ENCODE data around the gene SLC47A1.

Gene SLC47A1

DNA sequence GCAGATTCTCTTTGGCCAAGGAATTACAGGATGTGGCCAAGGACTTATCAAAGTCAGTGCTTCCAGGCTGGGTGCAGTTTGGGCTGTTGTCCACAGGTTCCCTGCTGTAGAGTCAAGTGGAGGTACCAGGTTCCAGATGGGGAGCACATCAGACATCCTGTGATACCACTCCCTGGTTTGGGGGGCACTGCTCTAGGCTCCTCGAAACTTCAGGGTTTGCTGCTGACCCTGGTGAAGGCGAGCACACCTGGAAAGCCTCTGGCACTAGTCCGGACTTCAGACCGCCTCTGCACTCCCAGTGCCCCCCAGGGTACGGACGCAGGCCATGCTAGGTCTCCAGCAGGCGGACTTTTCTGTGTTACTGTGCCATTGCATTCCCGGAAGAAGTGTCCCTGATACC is 10.7 kb downstream of the SLC47A1 start:
- H3K4me3 ChIP-seq (ENCODE audit: low read depth, low read length), result no peak overlapping the region
- in situ Hi-C loops (cut with HindIII; ENCODE audit: low sequenced_read_pairs), result no loop called here
- DNase-seq (ENCODE audit: low read depth), result no peak
- no peak for TF ChIP-seq CTCF (IDR thresholded peaks at IDR 0.05; ENCODE audit: low read depth, low read length, missing control alignments)

DNA sequence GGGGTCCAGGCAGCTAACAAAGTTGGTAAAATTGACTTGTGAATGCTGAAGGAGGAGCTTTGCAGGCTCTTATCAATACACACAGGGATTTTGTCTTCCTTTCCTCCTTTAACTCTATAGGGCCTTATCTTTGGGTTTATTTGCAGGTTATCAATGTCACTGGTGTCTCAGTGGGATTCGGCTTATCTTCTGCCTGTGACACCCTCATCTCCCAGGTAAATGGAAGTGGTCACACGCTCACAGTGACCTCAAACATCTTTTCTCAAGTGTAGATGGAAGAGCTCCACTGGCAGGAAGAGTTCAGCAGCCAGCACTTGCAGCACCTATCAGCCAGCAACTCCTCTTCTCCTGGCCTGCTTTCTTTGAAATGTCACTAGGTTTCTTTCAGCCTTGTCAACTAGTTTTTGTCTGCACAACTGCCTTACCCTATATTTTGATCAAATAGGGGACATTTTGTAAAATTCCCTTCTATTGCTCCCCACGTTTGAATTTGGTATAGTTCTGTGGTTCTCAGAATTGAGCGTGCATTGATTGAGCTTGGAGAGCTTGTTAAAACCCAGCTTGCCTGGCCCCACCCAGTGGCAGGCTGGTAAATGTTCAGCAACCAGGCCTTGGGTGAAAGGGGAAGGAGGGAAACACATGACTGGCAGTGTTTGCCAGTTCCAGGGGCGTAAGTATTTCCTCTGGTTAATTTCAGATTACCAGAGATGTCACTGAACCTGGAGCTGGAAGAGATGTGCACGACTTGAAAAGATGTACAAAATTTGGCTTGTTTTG is 12.8 kb downstream of the SLC47A1 start:
- no peak for DNase-seq (ENCODE audit: low read depth)
- peak; percentile 10 for TF ChIP-seq CTCF (IDR thresholded peaks at IDR 0.05; ENCODE audit: low read depth, low read length, missing control alignments)
- H3K4me3 ChIP-seq (ENCODE audit: low read depth, low read length), result no peak overlapping the region
- in situ Hi-C loops (cut with HindIII; ENCODE audit: low sequenced_read_pairs), result no loop called here

DNA sequence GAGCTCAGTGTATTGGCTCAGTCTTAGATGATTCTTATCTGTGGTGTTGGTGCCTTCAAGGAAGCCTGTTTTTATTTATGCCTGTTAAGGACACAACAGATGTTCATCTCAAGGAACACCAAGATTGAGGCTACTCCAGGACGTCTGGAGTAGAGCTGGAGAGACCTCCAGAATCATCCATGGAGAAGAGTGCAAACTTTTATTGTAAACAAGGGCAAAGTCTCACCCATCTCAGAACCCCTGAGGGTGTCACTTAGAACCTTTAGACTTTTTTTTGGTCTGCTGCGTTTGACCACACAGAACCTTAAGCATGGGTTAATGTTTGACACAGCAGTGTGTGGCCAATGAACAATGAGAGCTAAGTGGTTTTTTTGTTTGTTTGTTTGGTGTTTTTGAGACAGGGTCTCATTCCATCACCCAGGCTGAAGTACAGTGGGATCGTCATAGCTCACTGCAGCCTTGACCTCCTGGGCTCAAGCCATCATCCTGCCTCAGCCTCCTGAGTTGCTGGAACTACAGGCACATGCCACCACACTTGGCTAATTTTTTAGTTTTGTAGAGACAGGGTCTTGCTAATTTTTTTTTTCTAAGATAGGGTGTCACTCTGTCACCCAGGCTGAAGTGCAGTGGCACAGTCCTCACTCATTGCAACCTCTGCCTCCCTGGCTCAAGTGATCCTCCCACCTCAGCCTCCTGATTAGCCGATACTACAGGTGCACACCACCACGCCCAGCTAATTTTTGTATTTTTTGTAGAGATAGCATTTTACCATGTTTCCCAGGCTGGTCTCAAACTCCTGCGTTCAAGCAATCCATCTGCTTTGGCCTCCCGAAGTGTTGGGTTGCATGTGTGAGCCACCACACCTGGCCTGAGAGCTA is 16.3 kb downstream of the SLC47A1 start:
- DNase-seq (ENCODE audit: low read depth), result no peak
- H3K4me3 ChIP-seq (ENCODE audit: low read depth, low read length), result no peak overlapping the region
- in situ Hi-C loops (cut with HindIII; ENCODE audit: low sequenced_read_pairs), result no loop called here
- TF ChIP-seq CTCF (IDR thresholded peaks at IDR 0.05; ENCODE audit: low read depth, low read length, missing control alignments), result no peak

GRCh38 chr17:19551165-19551564 is 17.5 kb downstream of the SLC47A1 start:
- no peak overlapping the region for H3K4me3 ChIP-seq (ENCODE audit: low read depth, low read length)
- no peak for DNase-seq (ENCODE audit: low read depth)
- in situ Hi-C loops (cut with HindIII; ENCODE audit: low sequenced_read_pairs), result no loop called here
- no peak for TF ChIP-seq CTCF (IDR thresholded peaks at IDR 0.05; ENCODE audit: low read depth, low read length, missing control alignments)

DNA sequence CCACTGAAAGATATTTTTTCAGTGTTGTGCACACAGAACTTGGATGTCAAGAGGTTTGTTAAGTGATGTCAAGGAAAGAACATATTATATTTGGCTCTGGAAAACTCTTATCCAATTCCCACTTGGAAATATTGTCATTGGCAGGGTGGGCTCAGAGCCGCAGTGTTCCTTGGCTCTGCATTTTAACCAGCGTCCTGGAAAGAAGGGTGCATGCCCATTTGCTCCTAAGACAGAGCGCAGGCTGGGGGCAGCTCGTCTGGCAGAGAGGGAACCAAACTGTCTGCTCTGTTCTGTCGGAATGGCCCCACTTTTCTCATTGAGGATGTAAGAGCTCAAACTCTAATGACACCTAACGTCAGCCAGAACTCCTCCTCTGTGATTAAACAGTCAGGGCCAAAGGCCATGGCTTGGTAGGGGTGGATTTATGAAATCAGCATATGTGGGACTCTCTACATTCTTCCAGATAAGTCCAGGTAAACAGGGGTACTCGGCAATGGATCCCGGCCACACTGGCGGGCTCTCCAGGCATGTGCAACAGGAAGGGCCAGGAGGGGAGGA is 18.0 kb downstream of the SLC47A1 start:
- in situ Hi-C loops (cut with HindIII; ENCODE audit: low sequenced_read_pairs), result no loop called here
- no peak for DNase-seq (ENCODE audit: low read depth)
- H3K4me3 ChIP-seq (ENCODE audit: low read depth, low read length), result no peak overlapping the region
- TF ChIP-seq CTCF (IDR thresholded peaks at IDR 0.05; ENCODE audit: low read depth, low read length, missing control alignments), result no peak

GRCh38 chr17:19553036-19553435 is 19.4 kb downstream of the SLC47A1 start:
- no peak for DNase-seq (ENCODE audit: low read depth)
- in situ Hi-C loops (cut with HindIII; ENCODE audit: low sequenced_read_pairs), result no loop called here
- no peak for TF ChIP-seq CTCF (IDR thresholded peaks at IDR 0.05; ENCODE audit: low read depth, low read length, missing control alignments)
- H3K4me3 ChIP-seq (ENCODE audit: low read depth, low read length), result no peak overlapping the region
